Measurements from ENCODE around the gene FOSB. TPM values are rescaled to one million over a fixed set of nuclear protein-coding genes. Genes with fewer than 3 reads are reported as not detected.

FOSB gene
- total RNA-seq, 4 donors from 2014 or later = 306 to 713 (median 395) TPM

GRCh38 chr19:45448887-45449299, 18.9 kb upstream of the FOSB start:
- DNase-seq (ENCODE audit: low spot score) = no peak
- ATAC-seq (ENCODE audit: low FRiP score) = no peak
- TF ChIP-seq CTCF (IDR thresholded peaks at IDR 0.05) = no peak

- no peak for ATAC-seq (ENCODE audit: low FRiP score)
- TF ChIP-seq CTCF (IDR thresholded peaks at IDR 0.05) = no peak
Measured at GRCh38 chr19:45450012-45450333, 17.8 kb upstream of the FOSB start.

GRCh38 chr19:45451131-45451849, 16.5 kb upstream of the FOSB start:
- DNase-seq (ENCODE audit: low spot score) (no peak), ATAC-seq (ENCODE audit: low FRiP score) (no peak)
- no peak for TF ChIP-seq CTCF (IDR thresholded peaks at IDR 0.05)

More at GRCh38 chr19:45450012-45450333, 17.8 kb upstream of the FOSB start:
- DNase-seq (ENCODE audit: low spot score) = no peak

- ATAC-seq (ENCODE audit: low FRiP score) (no peak), DNase-seq (ENCODE audit: low spot score) (no peak)
- TF ChIP-seq CTCF (IDR thresholded peaks at IDR 0.05) = no peak
Measured at GRCh38 chr19:45451850-45452387, 15.9 kb upstream of the FOSB start.

- peak; percentile 96 for ATAC-seq (ENCODE audit: low FRiP score)
- TF ChIP-seq CTCF (IDR thresholded peaks at IDR 0.05) = no peak
Measured at GRCh38 chr19:45455707-45456499, 11.9 kb upstream of the FOSB start.

GRCh38 chr19:45456500-45456815, 11.3 kb upstream of the FOSB start:
- no peak for DNase-seq (ENCODE audit: low spot score)
- no peak for ATAC-seq (ENCODE audit: low FRiP score)
- TF ChIP-seq CTCF (IDR thresholded peaks at IDR 0.05) = no peak

More at GRCh38 chr19:45455707-45456499, 11.9 kb upstream of the FOSB start:
- DNase-seq (ENCODE audit: low spot score) = peak; percentile 72

Data from omental fat pad (tissue), 4 donors.